Testis (tissue), 2 donors: Measurements from ENCODE around the gene WDR62.

Experiments
- POLR2A ChIP-seq: fragments of 450-650 bp; IDR thresholded peaks from one replicate; pipeline ENCODE4 v1.6.1; 2017; ENCODE audit warnings: antibody characterized with exemption, mild to moderate bottlenecking, moderate library complexity
- TF ChIP-seq, protein P1 (sequence below), 3 experiments: fragments of 450-650 bp in 2 of 3; fragments of 200-600 bp in 1 of 3; sonication (generic) in 1 of 3; IDR thresholded peaks; one replicate each; pipeline ENCODE4 v1.5.1; 2016 to 2019; ENCODE audit warnings: antibody characterized with exemption in 3 of 3, mild to moderate bottlenecking in 2 of 3, moderate library complexity in 1 of 3

DNA sequence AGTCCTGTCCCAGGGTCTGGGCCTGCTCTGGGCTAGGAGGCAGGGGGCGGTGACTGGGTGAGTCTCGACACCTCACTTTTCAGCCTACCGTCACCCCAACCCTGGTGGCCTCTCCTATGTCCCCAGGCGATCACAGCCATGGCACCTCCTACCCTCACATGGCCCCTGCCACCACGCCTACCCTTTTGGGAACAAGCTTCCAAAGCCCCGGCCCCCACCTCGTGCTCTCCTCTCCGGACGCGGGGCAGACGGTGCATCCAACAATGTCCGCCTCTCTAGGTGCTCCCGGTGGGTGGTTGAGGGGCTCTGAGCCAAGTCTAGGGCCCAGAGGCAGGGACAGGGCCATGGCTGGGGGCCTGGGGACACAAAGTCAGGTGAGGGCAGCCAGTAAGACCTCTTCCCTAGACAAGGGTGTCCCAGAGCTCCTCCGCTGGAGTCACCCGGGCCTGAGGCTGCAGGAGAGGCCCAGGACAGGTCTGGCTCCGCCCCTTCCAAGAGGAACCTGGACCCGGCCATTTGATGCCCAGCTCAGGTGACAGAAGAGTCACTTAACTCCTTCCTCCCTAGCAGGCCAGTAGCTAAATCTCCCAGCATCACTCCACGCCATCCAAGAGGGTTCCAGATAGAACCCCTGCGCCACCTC, 46.2 kb upstream of the WDR62 start, which contains the start of gene SYNE4:
- TF ChIP-seq, protein P1, sequence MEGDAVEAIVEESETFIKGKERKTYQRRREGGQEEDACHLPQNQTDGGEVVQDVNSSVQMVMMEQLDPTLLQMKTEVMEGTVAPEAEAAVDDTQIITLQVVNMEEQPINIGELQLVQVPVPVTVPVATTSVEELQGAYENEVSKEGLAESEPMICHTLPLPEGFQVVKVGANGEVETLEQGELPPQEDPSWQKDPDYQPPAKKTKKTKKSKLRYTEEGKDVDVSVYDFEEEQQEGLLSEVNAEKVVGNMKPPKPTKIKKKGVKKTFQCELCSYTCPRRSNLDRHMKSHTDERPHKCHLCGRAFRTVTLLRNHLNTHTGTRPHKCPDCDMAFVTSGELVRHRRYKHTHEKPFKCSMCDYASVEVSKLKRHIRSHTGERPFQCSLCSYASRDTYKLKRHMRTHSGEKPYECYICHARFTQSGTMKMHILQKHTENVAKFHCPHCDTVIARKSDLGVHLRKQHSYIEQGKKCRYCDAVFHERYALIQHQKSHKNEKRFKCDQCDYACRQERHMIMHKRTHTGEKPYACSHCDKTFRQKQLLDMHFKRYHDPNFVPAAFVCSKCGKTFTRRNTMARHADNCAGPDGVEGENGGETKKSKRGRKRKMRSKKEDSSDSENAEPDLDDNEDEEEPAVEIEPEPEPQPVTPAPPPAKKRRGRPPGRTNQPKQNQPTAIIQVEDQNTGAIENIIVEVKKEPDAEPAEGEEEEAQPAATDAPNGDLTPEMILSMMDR (IDR thresholded peaks at IDR 0.05): no peak
- TF ChIP-seq POLR2A: no peak
